ENCODE measurements around the gene HIVEP3.

GRCh38 chr1:41673378-41673777, 245.3 kb downstream of the HIVEP3 start:
- TF ChIP-seq CTCF (IDR thresholded peaks at IDR 0.05; ENCODE audit: low read length) (no peak), EZH2 (IDR thresholded peaks at IDR 0.05; ENCODE audit: borderline replicate concordance, low read length) (no peak)

Measured in OCI-LY1 (cell line).